GM12878 (cell line): Measurements from ENCODE around the gene IL1RAPL1. TPM values are rescaled to one million over a fixed set of nuclear protein-coding genes. Genes with fewer than 3 reads are reported as not detected.

ENCODE experiments used
- ATAC-seq: fragments of 200-7000 bp; cut with Tn5 transposase; 3 replicates; pipeline ENCODE4 v1.9.1; 2020; ENCODE audit warnings: mild to moderate bottlenecking, moderate library complexity
- BruUV-seq: library from RNA; stranded (reverse); fragments of 400-500 nt; replicated peaks from 2 replicates; lab custom pipeline; 2021; lab: Mats Ljungman, UMichigan
- CTCF ChIA-PET: fragments of 300-600 bp; sonication (Branson Sonifier 250); formaldehyde crosslinking; extraction: SDS; loops from one replicate; lab custom pipeline; 2021; ENCODE audit warnings: inconsistent platforms; lab: Yijun Ruan, JAX
- POLR2A ChIA-PET: fragments of 350-600 bp; formaldehyde crosslinking; extraction: SDS; loops from one replicate; lab custom pipeline; 2021; ENCODE audit warnings: inconsistent platforms; lab: Charles Lee
- RAD21 ChIA-PET: fragments of 300-600 bp; sonication (Branson Sonifier 250); formaldehyde crosslinking; loops from one replicate; lab custom pipeline; 2023; ENCODE audit warnings: antibody characterized with exemption; ENCODE audit not compliant: unreplicated experiment; lab: Charles Lee
- SMC1A ChIA-PET: fragments of 300-600 bp; sonication (Branson Sonifier 250); formaldehyde crosslinking; loops from one replicate; lab custom pipeline; 2023; ENCODE audit not compliant: unreplicated experiment, uncharacterized antibody; lab: Charles Lee
- DNase-seq: peaks from one replicate; pipeline ENCODE4 v3.0.0-alpha.2; 2011; ENCODE audit warnings: low read depth, low spot score
- FAIRE-seq: peaks from 3 replicates; lab custom pipeline; 2011; peaks lifted over from hg19 to GRCh38; lab: Jason Lieb, UNC
- H2AFZ ChIP-seq: 2 replicates; pipeline ENCODE4 v1.6.0; 2011; ENCODE audit warnings: low read depth, low read length, control low read depth; ENCODE audit not compliant: control insufficient read depth
- H3K27ac ChIP-seq: 2 replicates; pipeline ENCODE4 v1.5.1; 2011; ENCODE audit warnings: control low read depth; ENCODE audit not compliant: control insufficient read depth, insufficient read depth
- H3K27me3 ChIP-seq, 2 experiments: replicated peaks in 1 of 2; 2 replicates each; pipeline versions ENCODE4 v1.6.0 to v1.6.1; 2011; ENCODE audit warnings: low read length in 1 of 2; ENCODE audit not compliant: control insufficient read depth in 2 of 2, insufficient read depth in 2 of 2
- H3K36me3 ChIP-seq, 2 experiments: 2 replicates each; pipeline ENCODE4 v1.5.1; 2011; ENCODE audit warnings: low read length in 1 of 2; ENCODE audit not compliant: control insufficient read depth in 2 of 2, insufficient read depth in 2 of 2
- H3K4me1 ChIP-seq: 2 replicates; pipeline ENCODE4 v1.6.1; 2011; ENCODE audit warnings: mild to moderate bottlenecking, low read length, moderate library complexity, mixed read lengths; ENCODE audit not compliant: control insufficient read depth, insufficient read depth
- H3K4me2 ChIP-seq: 2 replicates; pipeline ENCODE4 v1.6.0; 2011; ENCODE audit warnings: control low read depth; ENCODE audit not compliant: control insufficient read depth, insufficient read depth
- H3K4me3 ChIP-seq: fragments of 200-600 bp; sonication (generic); 2 replicates; pipeline ENCODE4 v1.5.1; 2016
- H3K79me2 ChIP-seq: 2 replicates; pipeline ENCODE4 v1.6.0; 2011; ENCODE audit warnings: low read length; ENCODE audit not compliant: control insufficient read depth, insufficient read depth
- H3K9ac ChIP-seq: 2 replicates; pipeline ENCODE4 v1.8.0; 2011; ENCODE audit warnings: low read length, control low read depth, mixed read lengths; ENCODE audit not compliant: control insufficient read depth, insufficient read depth
- H3K9me3 ChIP-seq: replicated peaks from 3 replicates; pipeline ENCODE4 v1.5.1; 2011; ENCODE audit warnings: mild to moderate bottlenecking, low read length; ENCODE audit not compliant: control insufficient read depth, insufficient read depth
- H4K20me1 ChIP-seq: 2 replicates; pipeline ENCODE4 v1.6.0; 2011; ENCODE audit not compliant: control insufficient read depth, insufficient read depth
- CBFB ChIP-seq: IDR thresholded peaks from 2 replicates; pipeline ENCODE4 v1.6.1; 2016; ENCODE audit warnings: antibody characterized with exemption, low read depth
- CEBPB ChIP-seq, 2 experiments: fragments of 150-350 bp in 1 of 2; IDR thresholded peaks; 2 replicates each; pipeline ENCODE4 v1.6.1; 2012 to 2014; ENCODE audit warnings: low read depth in 2 of 2, low read length in 2 of 2, borderline replicate concordance in 1 of 2, inconsistent platforms in 1 of 2
- EP300 ChIP-seq, 2 experiments: fragments of 150-350 bp in 1 of 2; IDR thresholded peaks; 2 replicates each; pipeline ENCODE4 v1.6.1; 2011 to 2012; ENCODE audit warnings: low read depth in 2 of 2, low read length in 2 of 2, borderline replicate concordance in 1 of 2, improper control_type of control experiment in 1 of 2, inconsistent platforms in 1 of 2; ENCODE audit not compliant: control insufficient read depth in 1 of 2
- ETV6 ChIP-seq, 2 experiments: fragments of 450-650 bp in 1 of 2; IDR thresholded peaks in 1 of 2; conservative IDR thresholded peaks in 1 of 2; 2 replicates each; pipeline ENCODE4 v1.6.1; 2014; ENCODE audit warnings: antibody characterized with exemption in 1 of 2, borderline replicate concordance in 1 of 2, low read depth in 1 of 2, mild to moderate bottlenecking in 1 of 2, moderate library complexity in 1 of 2
- FOXM1 ChIP-seq: IDR thresholded peaks from 2 replicates; pipeline ENCODE4 v1.6.1; 2012; ENCODE audit warnings: low read depth, mild to moderate bottlenecking, inconsistent platforms, low read length, moderate library complexity
- MTA2 ChIP-seq: fragments of 450-650 bp; IDR thresholded peaks from 2 replicates; pipeline ENCODE4 v1.6.1; 2016; ENCODE audit warnings: low read depth, mild to moderate bottlenecking, moderate library complexity
- MXI1 ChIP-seq: fragments of 150-350 bp; IDR thresholded peaks from 2 replicates; pipeline ENCODE4 v1.6.1; 2011; ENCODE audit warnings: low read depth, mild to moderate bottlenecking, inconsistent platforms, low read length, improper control_type of control experiment
- NBN ChIP-seq: fragments of 450-650 bp; IDR thresholded peaks from 2 replicates; pipeline ENCODE4 v1.6.1; 2016
- RBBP5 ChIP-seq: fragments of 200-600 bp; sonication (generic); conservative IDR thresholded peaks from 2 replicates; pipeline ENCODE4 v1.6.1; 2016
- SMC3 ChIP-seq: IDR thresholded peaks from 2 replicates; pipeline ENCODE4 v1.6.1; 2011; ENCODE audit warnings: low read length, improper control_type of control experiment, borderline replicate concordance
- STAT3 ChIP-seq: IDR thresholded peaks from 2 replicates; pipeline ENCODE4 v1.6.1; 2011; ENCODE audit warnings: low read depth, low read length, improper control_type of control experiment
- ZNF622 ChIP-seq: fragments of 450-650 bp; IDR thresholded peaks from 2 replicates; pipeline ENCODE4 v1.6.1; 2017; ENCODE audit warnings: mild to moderate bottlenecking, inconsistent platforms
- WGBS: methylation state at CpG from one replicate; pipeline ENCODE4 v1.1.6; 2016; ENCODE audit warnings: low lambda C conversion rate; ENCODE audit not compliant: insufficient replicate concordance, insufficient coverage; ENCODE audit errors: missing lambda C conversion rate; 5-methylcytosine and 5-hydroxymethylcytosine counted together
- in situ Hi-C: fragments of 300-500 bp; cut with MboI; formaldehyde crosslinking; loops from 9 replicates; pipeline ENCODE4 v1.14.3; 2018; ENCODE audit warnings: mixed read lengths
- intact Hi-C: fragments of 100-400 bp; cut with micrococcal nuclease; formaldehyde crosslinking; loops from one replicate; pipeline ENCODE4 v1.14.2; 2022; ENCODE audit not compliant: unreplicated experiment
- polyA plus RNA-seq, 11 experiments: library from polyadenylated mRNA; depleted of rRNA in 4 of 11; unstranded in 6 of 11; stranded (reverse) in 5 of 11; fragments of >200 nt; fragmentation: Nextera tagmentation in 4 of 11; fragmentation: Illumina TruSeq in 1 of 11; extraction: Ambion mirVana in 4 of 11; extraction: Trizol in 1 of 11; gene quantifications; 1 replicate in 1 of 11; 2 replicates in 10 of 11; pipeline versions ENCODE4 v1.2.1 to v1.2.3, GENCODE V29; 2011 to 2016; ENCODE audit warnings: inconsistent platforms in 2 of 11, missing spikeins in 2 of 11, low read depth in 1 of 11
- total RNA-seq, 4 experiments: library from RNA; depleted of rRNA in 3 of 4; stranded (reverse); fragments of >200 nt in 3 of 4; fragmentation: Illumina TruSeq in 1 of 4; extraction: Trizol in 1 of 4; gene quantifications; 2 replicates each; pipeline versions ENCODE4 v1.2.1 to v1.2.3, GENCODE V29; 2013 to 2021
- TF ChIP-seq, protein P1 (sequence below): IDR thresholded peaks from 2 replicates; pipeline ENCODE4 v1.6.1; 2011; ENCODE audit warnings: low read depth, mild to moderate bottlenecking, low read length, moderate library complexity, borderline replicate concordance; ENCODE audit errors: extremely low read depth
- TF ChIP-seq, protein P2 (sequence below): IDR thresholded peaks from 2 replicates; pipeline ENCODE4 v1.6.1; 2012; ENCODE audit warnings: low read depth, low read length, improper control_type of control experiment
- TF ChIP-seq, protein P3 (sequence below): fragments of 450-650 bp; IDR thresholded peaks from 2 replicates; pipeline ENCODE4 v1.6.1; 2017; ENCODE audit warnings: borderline replicate concordance

IL1RAPL1 gene
- total and polyA plus RNA-seq, 10 of the 15 experiments (the other 5 are each of a cell fraction or from before 2014, with no cell fraction given): not detected

DNA sequence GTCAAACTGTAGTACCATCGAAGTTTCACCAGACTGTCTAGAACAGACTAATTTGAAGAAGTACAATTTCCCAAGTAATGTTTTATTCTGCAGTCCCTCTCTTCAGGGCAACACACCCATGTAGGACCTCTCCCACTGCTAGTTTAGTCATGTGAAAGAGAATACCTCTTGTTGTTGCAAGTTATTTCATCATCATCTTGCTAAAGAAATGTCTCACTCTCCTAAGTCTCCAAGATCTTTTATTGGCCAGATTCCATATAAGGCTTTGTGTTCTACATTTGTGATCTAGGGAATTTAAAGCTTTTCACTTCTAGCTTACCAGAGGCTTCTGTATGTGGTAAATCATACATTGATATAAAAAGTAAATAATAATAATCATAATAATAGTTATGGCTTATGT is 882.8 kb downstream of the IL1RAPL1 start:
- Histone ChIP-seq H3K4me2 (no peak overlapping the region), H3K27me3 (no peaks in the 10 kb centered on the region), H2AFZ (no peak overlapping the region), H3K27ac (no peak overlapping the region), H3K79me2 (no peaks in the 10 kb centered on the region), H3K4me1 (no peaks in the 10 kb centered on the region), H3K9me3 (no peaks in the 10 kb centered on the region), H3K36me3 (no peaks in the 10 kb centered on the region), H4K20me1 (no peaks in the 10 kb centered on the region), H3K9ac (no peak overlapping the region), H3K4me3 (no peak overlapping the region)
- ChIA-PET RAD21 (no interaction called here), SMC1A (no interaction called here), POLR2A (no interaction called here), CTCF (interaction anchor here (2.4 kb wide), 1 partner anchor 8 kb away, joined by 9 read pairs; no protein-coding TSS in a partner anchor)
- ATAC-seq (no peak), DNase-seq (no peak), FAIRE-seq (no peak)
- in situ Hi-C loops (no loop called here), intact Hi-C loops (no loop called here)
- TF ChIP-seq NBN: no peak
- no peak for TF ChIP-seq SMC3
- no peak for TF ChIP-seq STAT3
- TF ChIP-seq EP300 (IDR thresholded peaks at IDR 0.05; ENCODE audit: borderline replicate concordance in 1 of 2, control insufficient read depth in 1 of 2, low read depth in 2 of 2, low read length in 2 of 2): no peak
- TF ChIP-seq ETV6 (conservative IDR thresholded peaks at IDR 0.05 in 1 of 2, IDR thresholded peaks at IDR 0.05 in 1 of 2; ENCODE audit: borderline replicate concordance in 1 of 2, low read depth in 1 of 2): no peak
- TF ChIP-seq CEBPB (IDR thresholded peaks at IDR 0.05; ENCODE audit: borderline replicate concordance in 1 of 2, low read depth in 2 of 2, low read length in 2 of 2): no peak
- no peak for TF ChIP-seq RBBP5
- TF ChIP-seq, protein P1, sequence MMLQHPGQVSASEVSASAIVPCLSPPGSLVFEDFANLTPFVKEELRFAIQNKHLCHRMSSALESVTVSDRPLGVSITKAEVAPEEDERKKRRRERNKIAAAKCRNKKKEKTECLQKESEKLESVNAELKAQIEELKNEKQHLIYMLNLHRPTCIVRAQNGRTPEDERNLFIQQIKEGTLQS: no peak
- TF ChIP-seq CBFB: no peak
- TF ChIP-seq MTA2: no peak
- TF ChIP-seq, protein P2, sequence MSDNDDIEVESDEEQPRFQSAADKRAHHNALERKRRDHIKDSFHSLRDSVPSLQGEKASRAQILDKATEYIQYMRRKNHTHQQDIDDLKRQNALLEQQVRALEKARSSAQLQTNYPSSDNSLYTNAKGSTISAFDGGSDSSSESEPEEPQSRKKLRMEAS: no peak
- TF ChIP-seq, protein P3, sequence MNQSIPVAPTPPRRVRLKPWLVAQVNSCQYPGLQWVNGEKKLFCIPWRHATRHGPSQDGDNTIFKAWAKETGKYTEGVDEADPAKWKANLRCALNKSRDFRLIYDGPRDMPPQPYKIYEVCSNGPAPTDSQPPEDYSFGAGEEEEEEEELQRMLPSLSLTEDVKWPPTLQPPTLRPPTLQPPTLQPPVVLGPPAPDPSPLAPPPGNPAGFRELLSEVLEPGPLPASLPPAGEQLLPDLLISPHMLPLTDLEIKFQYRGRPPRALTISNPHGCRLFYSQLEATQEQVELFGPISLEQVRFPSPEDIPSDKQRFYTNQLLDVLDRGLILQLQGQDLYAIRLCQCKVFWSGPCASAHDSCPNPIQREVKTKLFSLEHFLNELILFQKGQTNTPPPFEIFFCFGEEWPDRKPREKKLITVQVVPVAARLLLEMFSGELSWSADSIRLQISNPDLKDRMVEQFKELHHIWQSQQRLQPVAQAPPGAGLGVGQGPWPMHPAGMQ: no peak
- no peak for TF ChIP-seq ZNF622
- no peak for TF ChIP-seq FOXM1
- TF ChIP-seq MXI1: no peak
- BruUV-seq: no TSS peak
- 0% methylated on average over 1 of the region's 1 CpG for WGBS
